Endothelial cell of umbilical vein (primary cell): ENCODE measurements around the gene HPS4. TPM values are rescaled to one million over a fixed set of nuclear protein-coding genes. Genes with fewer than 3 reads are reported as not detected.
A peak's percentile ranks its signal among the peaks of the same experiment; 100 is the strongest.

Experiments
- BruUV-seq: library from RNA; stranded (reverse); fragments of 400-500 nt; replicated peaks from 2 replicates; lab custom pipeline; 2021; lab: Mats Ljungman, UMichigan
- CTCF ChIA-PET: fragments of 300-600, 350-600 bp; sonication (Branson Sonifier 250); formaldehyde crosslinking; loops from one replicate; lab custom pipeline; 2021; ENCODE audit warnings: antibody characterized with exemption, inconsistent platforms; lab: Charles Lee
- POLR2A ChIA-PET: fragments of 300-600, 350-600 bp; sonication (Branson Sonifier 250); formaldehyde crosslinking; loops from one replicate; lab custom pipeline; 2021; ENCODE audit warnings: antibody characterized with exemption, inconsistent platforms; lab: Charles Lee
- DNase-seq: peaks from one replicate; pipeline ENCODE4 v3.0.0-alpha.2; 2011; ENCODE audit warnings: low read depth, low spot score
- FAIRE-seq: peaks from 2 replicates; lab custom pipeline; 2011; peaks lifted over from hg19 to GRCh38; lab: Jason Lieb, UNC
- H2AFZ ChIP-seq: 2 replicates; pipeline ENCODE4 v1.6.0; 2012; ENCODE audit warnings: low read depth, low read length, control low read depth, inconsistent platforms
- H3K27ac ChIP-seq: 2 replicates; pipeline ENCODE4 v1.5.1; 2011; ENCODE audit warnings: low read depth, mild to moderate bottlenecking, control low read depth, low read length, moderate library complexity; ENCODE audit not compliant: insufficient read depth
- H3K27me3 ChIP-seq, 2 experiments: 2 replicates each; pipeline versions ENCODE4 v1.6.0 to v1.6.1; 2011; ENCODE audit warnings: low read length in 2 of 2, mixed read lengths in 1 of 2; ENCODE audit not compliant: control insufficient read depth in 2 of 2, insufficient read depth in 2 of 2
- H3K36me3 ChIP-seq, 2 experiments: 2 replicates in 1 of 2; 3 replicates in 1 of 2; pipeline ENCODE4 v1.5.1; 2011; ENCODE audit warnings: low read length in 2 of 2, mild to moderate bottlenecking in 1 of 2, moderate library complexity in 1 of 2; ENCODE audit not compliant: control insufficient read depth in 2 of 2, insufficient read depth in 2 of 2; ENCODE audit errors: extremely low read depth in 1 of 2
- H3K4me1 ChIP-seq: 3 replicates; pipeline ENCODE4 v1.5.1; 2011; ENCODE audit warnings: mild to moderate bottlenecking, low read length; ENCODE audit not compliant: control insufficient read depth, insufficient read depth; ENCODE audit errors: extremely low read depth
- H3K4me2 ChIP-seq: 2 replicates; pipeline ENCODE4 v1.6.1; 2011; ENCODE audit warnings: low read length, control low read depth, mixed read lengths; ENCODE audit not compliant: insufficient read depth
- H3K4me3 ChIP-seq, 3 experiments: fragments of 200-600 bp in 1 of 3; sonication (generic), shearing (Covaris generic) in 1 of 3; replicated peaks in 1 of 3; 2 replicates each; pipeline ENCODE4 v1.5.1; 2011 to 2016; ENCODE audit warnings: control low read depth in 3 of 3, low read length in 3 of 3, mild to moderate bottlenecking in 2 of 3, inconsistent platforms in 1 of 3, low read depth in 1 of 3, moderate library complexity in 1 of 3; ENCODE audit not compliant: insufficient read depth in 1 of 3
- H3K79me2 ChIP-seq: 2 replicates; pipeline ENCODE4 v1.6.0; 2012; ENCODE audit warnings: low read length, inconsistent platforms; ENCODE audit not compliant: control insufficient read depth, insufficient read depth
- H3K9ac ChIP-seq: replicated peaks from 2 replicates; pipeline ENCODE3; 2011; ENCODE audit warnings: low read length, control low read depth; ENCODE audit not compliant: insufficient read depth; ENCODE audit errors: extremely low read depth
- H3K9me1 ChIP-seq: replicated peaks from 3 replicates; pipeline ENCODE4 v1.6.0; 2011; ENCODE audit warnings: mild to moderate bottlenecking, low read length; ENCODE audit not compliant: control insufficient read depth, insufficient read depth; ENCODE audit errors: extremely low read depth
- H3K9me3 ChIP-seq: replicated peaks from 2 replicates; pipeline ENCODE4 v1.5.1; 2012; ENCODE audit warnings: low read length, inconsistent platforms; ENCODE audit not compliant: control insufficient read depth, insufficient read depth
- H4K20me1 ChIP-seq: replicated peaks from 2 replicates; pipeline ENCODE3; 2011; ENCODE audit warnings: mild to moderate bottlenecking, low read length; ENCODE audit not compliant: control insufficient read depth, insufficient read depth; ENCODE audit errors: extremely low read depth
- EZH2 ChIP-seq: IDR thresholded peaks from 2 replicates; pipeline ENCODE4 v1.6.1; 2012; ENCODE audit warnings: borderline replicate concordance, low read depth, mild to moderate bottlenecking, moderate library complexity, low read length, inconsistent platforms; ENCODE audit not compliant: severe bottlenecking
- FOS ChIP-seq: IDR thresholded peaks from 2 replicates; pipeline ENCODE4 v1.6.1; 2011; ENCODE audit warnings: mild to moderate bottlenecking, low read length, moderate library complexity, borderline replicate concordance; ENCODE audit not compliant: insufficient read depth
- GATA2 ChIP-seq: IDR thresholded peaks from 2 replicates; pipeline ENCODE4 v1.7.0; 2011; ENCODE audit warnings: low read depth, mild to moderate bottlenecking, moderate library complexity, mixed read lengths, low read length; ENCODE audit not compliant: insufficient read length, insufficient read depth
- JUN ChIP-seq: IDR thresholded peaks from 2 replicates; pipeline ENCODE4 v1.6.1; 2011; ENCODE audit warnings: borderline replicate concordance, low read depth; ENCODE audit not compliant: insufficient read length, insufficient read depth
- MYC ChIP-seq: IDR thresholded peaks from one replicate; pipeline ENCODE4 v1.6.1; 2011; ENCODE audit warnings: mild to moderate bottlenecking, low read depth, low read length
- POLR2A ChIP-seq: IDR thresholded peaks from 2 replicates; pipeline ENCODE4 v1.6.1; 2012; ENCODE audit warnings: low read depth, mild to moderate bottlenecking, control low read depth, low read length
- POLR2AphosphoS5 ChIP-seq: IDR thresholded peaks from 2 replicates; pipeline ENCODE4 v1.6.1; 2012; ENCODE audit warnings: low read depth, mild to moderate bottlenecking, control low read depth, low read length, moderate library complexity; ENCODE audit not compliant: insufficient read depth
- dilution Hi-C: fragments of 300-500 bp; cut with MboI; formaldehyde crosslinking; loops from one replicate; pipeline ENCODE4 v1.15.0; 2019; ENCODE audit warnings: low sequenced_read_pairs; ENCODE audit not compliant: extremely low pct_ligation_motif_present
- intact Hi-C: fragments of 100-400 bp; cut with micrococcal nuclease; formaldehyde crosslinking; loops from one replicate; pipeline ENCODE4 v1.10.0; 2022
- polyA plus RNA-seq, 4 experiments: library from polyadenylated mRNA; depleted of rRNA in 3 of 4; stranded (reverse) in 3 of 4; unstranded in 1 of 4; fragments of >200 nt; gene quantifications; 2 replicates each; pipeline versions ENCODE4 v1.2.1 to v1.2.3, GENCODE V29; 2011 to 2012; ENCODE audit warnings: missing spikeins in 1 of 4
- total RNA-seq: library from RNA; stranded (reverse); gene quantifications from 2 replicates; pipeline ENCODE4 v1.2.3, GENCODE V29; 2021
- TF ChIP-seq, protein P1 (sequence below), 2 donors: IDR thresholded peaks; 1 replicate in 1 of 2; 2 replicates in 1 of 2; pipeline ENCODE4 v1.5.1; 2011; ENCODE audit warnings: low read length in 2 of 2, mild to moderate bottlenecking in 2 of 2, moderate library complexity in 2 of 2, control low read depth in 1 of 2, inconsistent platforms in 1 of 2, low read depth in 1 of 2; ENCODE audit not compliant: insufficient read depth in 1 of 2; ENCODE audit errors: extremely low read depth in 1 of 2
- TF ChIP-seq, protein P2 (sequence below): IDR thresholded peaks from 2 replicates; pipeline ENCODE4 v1.6.1; 2011; ENCODE audit not compliant: insufficient read depth, insufficient read length

HPS4 gene
- total and polyA plus RNA-seq, 2 donors (not counting 3 experiments of a cell fraction or from before 2014, with no cell fraction given), result 28.4 to 29.7 TPM

- CTCF ChIA-PET, result interaction anchor here (1.2 to 1.6 kb wide), 5 partner anchors 9 to 195 kb away, joined by 3 to 6 read pairs (median 6); no protein-coding TSS in a partner anchor
- Histone ChIP-seq H3K4me2 (peak overlapping the region; percentile 4), H4K20me1 (no peaks in the 10 kb centered on the region), H3K27ac (peak overlapping the region; percentile 87), H3K79me2 (no peaks in the 10 kb centered on the region), H3K27me3 (no peaks in the 10 kb centered on the region), H3K9me3 (no peaks in the 10 kb centered on the region), H3K9me1 (no peaks in the 10 kb centered on the region), H3K36me3 (peaks cover 15 to 24% of the 10 kb centered on the region in 2 experiments), H3K9ac (peak overlapping the region; percentile 28), H3K4me1 (peaks cover 28% of the 10 kb centered on the region), H3K4me3 (no peak overlapping the region), H2AFZ (no peak overlapping the region)
- TF ChIP-seq JUN, result no peak
- TF ChIP-seq, protein P1, sequence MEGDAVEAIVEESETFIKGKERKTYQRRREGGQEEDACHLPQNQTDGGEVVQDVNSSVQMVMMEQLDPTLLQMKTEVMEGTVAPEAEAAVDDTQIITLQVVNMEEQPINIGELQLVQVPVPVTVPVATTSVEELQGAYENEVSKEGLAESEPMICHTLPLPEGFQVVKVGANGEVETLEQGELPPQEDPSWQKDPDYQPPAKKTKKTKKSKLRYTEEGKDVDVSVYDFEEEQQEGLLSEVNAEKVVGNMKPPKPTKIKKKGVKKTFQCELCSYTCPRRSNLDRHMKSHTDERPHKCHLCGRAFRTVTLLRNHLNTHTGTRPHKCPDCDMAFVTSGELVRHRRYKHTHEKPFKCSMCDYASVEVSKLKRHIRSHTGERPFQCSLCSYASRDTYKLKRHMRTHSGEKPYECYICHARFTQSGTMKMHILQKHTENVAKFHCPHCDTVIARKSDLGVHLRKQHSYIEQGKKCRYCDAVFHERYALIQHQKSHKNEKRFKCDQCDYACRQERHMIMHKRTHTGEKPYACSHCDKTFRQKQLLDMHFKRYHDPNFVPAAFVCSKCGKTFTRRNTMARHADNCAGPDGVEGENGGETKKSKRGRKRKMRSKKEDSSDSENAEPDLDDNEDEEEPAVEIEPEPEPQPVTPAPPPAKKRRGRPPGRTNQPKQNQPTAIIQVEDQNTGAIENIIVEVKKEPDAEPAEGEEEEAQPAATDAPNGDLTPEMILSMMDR (IDR thresholded peaks at IDR 0.05; ENCODE audit: extremely low read depth in 1 of 2, insufficient read depth in 1 of 2, low read depth in 1 of 2, low read length in 2 of 2), result no peak
- no peak for TF ChIP-seq EZH2
- no peak for TF ChIP-seq POLR2A
- TF ChIP-seq, protein P2, sequence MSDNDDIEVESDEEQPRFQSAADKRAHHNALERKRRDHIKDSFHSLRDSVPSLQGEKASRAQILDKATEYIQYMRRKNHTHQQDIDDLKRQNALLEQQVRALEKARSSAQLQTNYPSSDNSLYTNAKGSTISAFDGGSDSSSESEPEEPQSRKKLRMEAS, result no peak
- no peak for TF ChIP-seq POLR2AphosphoS5
- TF ChIP-seq FOS, result no peak
- no peak for TF ChIP-seq MYC
- TF ChIP-seq GATA2, result no peak
- dilution Hi-C loops (no loop called here), intact Hi-C loops (loop anchor here (1.0 kb wide), 1 partner anchor 29 kb away; no protein-coding TSS in a partner anchor)
- no TSS peak for BruUV-seq
- FAIRE-seq (no peak), DNase-seq (no peak)
- POLR2A ChIA-PET, result interaction anchor here (0.9 kb wide), 1 partner anchor 29 kb away, joined by 3 read pairs; no protein-coding TSS in a partner anchor
These were observed 12.8 kb downstream of the HPS4 start for GRCh38 chr22:26470807-26471206.
